Islet of Langerhans (tissue), 1 donor: ENCODE results near the gene CTNNBIP1.
"Not testable (repeated sequence)": the region's sequence is repeated elsewhere in the genome, so short reads cannot be mapped to it uniquely, and the experiment has no call there.

Experiments used
- FAIRE-seq: peaks from one replicate; lab custom pipeline; 2011; peaks lifted over from hg19 to GRCh38; lab: Jason Lieb, UNC

CTNNBIP1 gene

GRCh38 chr1:9910076-9910422 is at the start of gene CTNNBIP1:
Gene CTNNBIP1 (minus strand): TSS chr1:9910269. CDS start chr1:9872064, 38,205 bp downstream.
- no peak for FAIRE-seq

GRCh38 chr1:9957726-9958125 is 47.7 kb upstream of the CTNNBIP1 start:
- no peak for FAIRE-seq

- FAIRE-seq, result no peak
Observed at GRCh38 chr1:9946315-9946714, 36.2 kb upstream of the CTNNBIP1 start.

GRCh38 chr1:9942939-9943788 is 33.1 kb upstream of the CTNNBIP1 start, which contains the start of the genes LZIC and NMNAT1:
Gene LZIC (minus strand): TSS chr1:9943391. CDS start chr1:9936619, 6,772 bp downstream.
Gene NMNAT1 (plus strand): TSS chr1:9943475. CDS start chr1:9972074, 28,599 bp downstream.
- FAIRE-seq, result no peak

- FAIRE-seq, result no peak
Observed at GRCh38 chr1:9942399-9942938, 32.4 kb upstream of the CTNNBIP1 start.

GRCh38 chr1:9929431-9930385 is 19.6 kb upstream of the CTNNBIP1 start:
- no peak for FAIRE-seq

GRCh38 chr1:9927259-9927658 is 17.2 kb upstream of the CTNNBIP1 start:
- no peak for FAIRE-seq

- FAIRE-seq, result no peak
Observed at GRCh38 chr1:9922342-9922741, 12.3 kb upstream of the CTNNBIP1 start.

- no peak for FAIRE-seq
Observed at GRCh38 chr1:9920606-9921005, 10.5 kb upstream of the CTNNBIP1 start.

GRCh38 chr1:9917901-9918300 is 7.8 kb upstream of the CTNNBIP1 start:
- no peak for FAIRE-seq

- FAIRE-seq, result not testable (repeated sequence)
Observed at GRCh38 chr1:9917495-9917894, 7.4 kb upstream of the CTNNBIP1 start.

GRCh38 chr1:9916452-9916851 is 6.4 kb upstream of the CTNNBIP1 start:
- no peak for FAIRE-seq

- no peak for FAIRE-seq
Observed at GRCh38 chr1:9914610-9914937, 4.5 kb upstream of the CTNNBIP1 start.

GRCh38 chr1:9912264-9912936 is 2.3 kb upstream of the CTNNBIP1 start:
- no peak for FAIRE-seq

- FAIRE-seq, result no peak
Observed at GRCh38 chr1:9910423-9911178, 532 bp upstream of the CTNNBIP1 start.

- FAIRE-seq, result no peak
Observed at GRCh38 chr1:9909234-9910046, 629 bp downstream of the CTNNBIP1 start.

- no peak for FAIRE-seq
Observed at GRCh38 chr1:9908871-9909233, 1.2 kb downstream of the CTNNBIP1 start.

GRCh38 chr1:9907441-9907840 is 2.6 kb downstream of the CTNNBIP1 start:
- FAIRE-seq, result no peak

GRCh38 chr1:9906466-9906865 is 3.6 kb downstream of the CTNNBIP1 start:
- FAIRE-seq, result no peak

- no peak for FAIRE-seq
Observed at GRCh38 chr1:9905010-9905409, 5.1 kb downstream of the CTNNBIP1 start.

- no peak for FAIRE-seq
Observed at GRCh38 chr1:9904596-9904995, 5.5 kb downstream of the CTNNBIP1 start.
